Right cardiac atrium (tissue), 5 donors: ENCODE data around the gene IL4I1. TPM values are rescaled to one million over a fixed set of nuclear protein-coding genes. Genes with fewer than 3 reads are reported as not detected.

Experiments used
- ATAC-seq, 2 donors: fragments of 200-7000 bp; cut with Tn5 transposase; one replicate each; pipeline versions ENCODE4 v1.8.0 to v1.9.1; 2020; ENCODE audit warnings: moderate library complexity in 2 of 2, mild to moderate bottlenecking in 1 of 2
- DNase-seq, 3 donors: peaks; one replicate each; pipeline ENCODE4 v3.0.0-alpha.2; 2020
- H3K27ac ChIP-seq: one replicate; pipeline ENCODE4 v1.5.1; 2013; ENCODE audit warnings: mild to moderate bottlenecking, low read length, control low read depth, moderate library complexity
- H3K27me3 ChIP-seq: one replicate; pipeline ENCODE4 v1.6.1; 2013; ENCODE audit not compliant: control insufficient read depth, insufficient read depth
- H3K4me1 ChIP-seq: one replicate; pipeline ENCODE4 v1.6.1; 2013; ENCODE audit warnings: low read length; ENCODE audit not compliant: control insufficient read depth, insufficient read depth
- H3K4me3 ChIP-seq: one replicate; pipeline ENCODE4 v1.5.1; 2013; ENCODE audit warnings: low read length, control low read depth
- H3K9me3 ChIP-seq: one replicate; pipeline ENCODE4 v1.6.1; 2013; ENCODE audit warnings: low read length; ENCODE audit not compliant: control insufficient read depth
- WGBS: extraction: QIAGEN DNeasy Blood & Tissue Kit; methylation state at CpG from one replicate; pipeline ENCODE4 v1.1.7; 2013; 5-methylcytosine and 5-hydroxymethylcytosine counted together
- intact Hi-C, 4 donors: fragments of 100-400 bp; cut with DNase I; formaldehyde crosslinking; loops; one replicate each; pipeline versions ENCODE4 v1.11.0 to v1.14.0; 2022 to 2023
- polyA plus RNA-seq: library from polyadenylated mRNA; stranded (reverse); fragments of 200-250 nt; gene quantifications from one replicate; pipeline ENCODE4 v1.2.3, GENCODE V29; 2013
- total RNA-seq, 4 donors: library from RNA; stranded (reverse); fragmentation: NEBNext Ultra II Directional; extraction: Animal tissue kit (Norgen Biotek cat#: 25700); gene quantifications; one replicate each; pipeline ENCODE4 v1.2.1, GENCODE V29; 2021
- donor health status: healthy with polysubstance abuse.
- donor health status: DM: no; HTN: yes; CAD: no.
- donor health status: DM: no; HTN: no; CAD: no.
- donor health status: DM: no; HTN: yes; CAD: no; lungs with severe emphysema.
- donor health status: DM: yes; HTN: yes; CAD: no.

The IL4I1 gene
- total and polyA plus RNA-seq, 5 donors = 0.24 to 0.92 (median 0.45) TPM; not detected in 1

GRCh38 chr19:49911381-49912145, 14.9 kb upstream of the IL4I1 start:
- Histone ChIP-seq H3K27ac (no peak overlapping the region), H3K4me3 (no peak overlapping the region), H3K9me3 (no peaks in the 10 kb centered on the region), H3K27me3 (no peaks in the 10 kb centered on the region), H3K4me1 (no peaks in the 10 kb centered on the region)
- 50% methylated on average over 9 of the region's 9 CpGs for WGBS
- intact Hi-C loops = no loop called here
- no peak for DNase-seq
- ATAC-seq = peak in 1 of 2 donors; percentile 25

- DNase-seq = no peak
- 93% methylated on average over 5 of the region's 5 CpGs for WGBS
- Histone ChIP-seq H3K4me3 (no peak overlapping the region), H3K27me3 (no peaks in the 10 kb centered on the region), H3K4me1 (no peaks in the 10 kb centered on the region), H3K9me3 (no peaks in the 10 kb centered on the region), H3K27ac (no peak overlapping the region)
- intact Hi-C loops = no loop called here
- no peak for ATAC-seq
Measured at GRCh38 chr19:49910179-49910578, 13.5 kb upstream of the IL4I1 start.

- ATAC-seq = no peak
Measured at GRCh38 chr19:49908480-49909420, 12.1 kb upstream of the IL4I1 start.

GRCh38 chr19:49907745-49908446, 11.2 kb upstream of the IL4I1 start:
- DNase-seq (no peak), ATAC-seq (no peak)
- 91% methylated on average over 23 of the region's 23 CpGs for WGBS
- intact Hi-C loops = no loop called here
- H3K27me3 ChIP-seq = no peaks in the 10 kb centered on the region
- no peak overlapping the region for H3K4me3 ChIP-seq
- H3K9me3 ChIP-seq = no peaks in the 10 kb centered on the region
- no peaks in the 10 kb centered on the region for H3K4me1 ChIP-seq
- no peak overlapping the region for H3K27ac ChIP-seq

More at GRCh38 chr19:49908480-49909420, 12.1 kb upstream of the IL4I1 start:
- no peaks in the 10 kb centered on the region for H3K9me3 ChIP-seq
- H3K4me1 ChIP-seq = no peaks in the 10 kb centered on the region
- 96% methylated on average over 37 of the region's 37 CpGs for WGBS
- H3K27ac ChIP-seq = no peak overlapping the region
- intact Hi-C loops = no loop called here
- H3K27me3 ChIP-seq = no peaks in the 10 kb centered on the region
- DNase-seq = peak in 1 of 3 donors; percentile 40
- H3K4me3 ChIP-seq = no peak overlapping the region

- ATAC-seq (no peak), DNase-seq (no peak)
- WGBS = 91% methylated on average over 16 of the region's 16 CpGs
- no peak overlapping the region for H3K4me3 ChIP-seq
- no peak overlapping the region for H3K27ac ChIP-seq
- H3K4me1 ChIP-seq = no peaks in the 10 kb centered on the region
- H3K27me3 ChIP-seq = no peaks in the 10 kb centered on the region
- H3K9me3 ChIP-seq = no peaks in the 10 kb centered on the region
- intact Hi-C loops = no loop called here
Measured at GRCh38 chr19:49906879-49907564, 10.3 kb upstream of the IL4I1 start.

GRCh38 chr19:49904136-49904535, 7.4 kb upstream of the IL4I1 start:
- WGBS = 55% methylated on average over 6 of the region's 6 CpGs
- Histone ChIP-seq H3K4me1 (no peaks in the 10 kb centered on the region), H3K27me3 (no peaks in the 10 kb centered on the region), H3K9me3 (no peaks in the 10 kb centered on the region), H3K27ac (no peak overlapping the region), H3K4me3 (no peak overlapping the region)
- DNase-seq = no peak
- intact Hi-C loops = no loop called here
- ATAC-seq = no peak

- no peak overlapping the region for H3K27ac ChIP-seq
- peak in 1 of 3 donors; percentile 58 for DNase-seq
Measured at GRCh38 chr19:49895566-49896297, 955 bp downstream of the IL4I1 start.

GRCh38 chr19:49894879-49895565, 1.7 kb downstream of the IL4I1 start:
- Histone ChIP-seq H3K4me3 (no peak overlapping the region), H3K4me1 (no peaks in the 10 kb centered on the region), H3K9me3 (no peaks in the 10 kb centered on the region), H3K27me3 (no peaks in the 10 kb centered on the region), H3K27ac (no peak overlapping the region)
- no peak for ATAC-seq
- 87% methylated on average over 17 of the region's 17 CpGs for WGBS
- intact Hi-C loops = no loop called here
- peak in 1 of 3 donors; percentile 36 for DNase-seq

More at GRCh38 chr19:49895566-49896297, 955 bp downstream of the IL4I1 start:
- Histone ChIP-seq H3K9me3 (no peaks in the 10 kb centered on the region), H3K4me3 (no peak overlapping the region), H3K4me1 (no peaks in the 10 kb centered on the region), H3K27me3 (no peaks in the 10 kb centered on the region)
- intact Hi-C loops = no loop called here
- ATAC-seq = no peak
- WGBS = 75% methylated on average over 17 of the region's 17 CpGs

- intact Hi-C loops = no loop called here
- ATAC-seq (no peak), DNase-seq (peak in 2 of 3 donors; percentile 34 to 58)
- H3K4me3 ChIP-seq = no peak overlapping the region
- no peaks in the 10 kb centered on the region for H3K4me1 ChIP-seq
- H3K27me3 ChIP-seq = no peaks in the 10 kb centered on the region
- H3K27ac ChIP-seq = no peak overlapping the region
- WGBS = 92% methylated on average over 18 of the region's 18 CpGs
- H3K9me3 ChIP-seq = no peaks in the 10 kb centered on the region
Measured at GRCh38 chr19:49894011-49894664, 2.5 kb downstream of the IL4I1 start.
